A673 (cell line): ENCODE results near the gene HOXB3. TPM values are rescaled to one million over a fixed set of nuclear protein-coding genes. Genes with fewer than 3 reads are reported as not detected.

ENCODE experiments used
- BruUV-seq: library from RNA; stranded (reverse); fragments of 400-500 nt; replicated peaks from 2 replicates; lab custom pipeline; 2021; lab: Mats Ljungman, UMichigan
- CTCF ChIA-PET: fragments of 300-600 bp; sonication (Branson Sonifier 250); formaldehyde crosslinking; loops from one replicate; lab custom pipeline; 2022; ENCODE audit warnings: antibody characterized with exemption; lab: Charles Lee
- POLR2A ChIA-PET: fragments of 300-600 bp; sonication (Branson Sonifier 250); formaldehyde crosslinking; loops from one replicate; lab custom pipeline; 2022; ENCODE audit warnings: antibody characterized with exemption; ENCODE audit not compliant: low non-redundant PET; lab: Charles Lee
- DNase-seq: peaks from one replicate; pipeline ENCODE4 v3.0.0-alpha.2; 2015; ENCODE audit warnings: low spot score
- H3K27ac ChIP-seq: fragments of 200-600 bp; sonication (generic); 2 replicates; pipeline ENCODE4 v1.5.1; 2016; ENCODE audit warnings: mixed run types, low read depth, mild to moderate bottlenecking, mixed read lengths, antibody characterized with exemption, low read length; ENCODE audit not compliant: poor library complexity, severe bottlenecking
- H3K27me3 ChIP-seq: fragments of 200-600 bp; sonication (generic); replicated peaks from 2 replicates; pipeline ENCODE4 v1.6.1; 2017; ENCODE audit warnings: mixed run types, low read depth, mild to moderate bottlenecking, mixed read lengths, antibody characterized with exemption, low read length; ENCODE audit not compliant: insufficient read depth, poor library complexity
- H3K36me3 ChIP-seq: fragments of 200-600 bp; sonication (generic); 2 replicates; pipeline ENCODE4 v1.6.1; 2016; ENCODE audit warnings: mixed run types, mild to moderate bottlenecking, mixed read lengths, antibody characterized with exemption, low read length; ENCODE audit not compliant: insufficient read depth, poor library complexity, severe bottlenecking
- H3K4me1 ChIP-seq: fragments of 200-600 bp; sonication (generic); 2 replicates; pipeline ENCODE4 v1.6.1; 2017; ENCODE audit warnings: mixed run types, mild to moderate bottlenecking, mixed read lengths, antibody characterized with exemption, low read length; ENCODE audit not compliant: insufficient read depth, poor library complexity, severe bottlenecking
- H3K4me3 ChIP-seq: fragments of 200-600 bp; sonication (generic); 2 replicates; pipeline ENCODE4 v1.5.1; 2016; ENCODE audit warnings: low read depth, mixed run types, mild to moderate bottlenecking, mixed read lengths, low read length; ENCODE audit not compliant: poor library complexity, severe bottlenecking
- H3K9me3 ChIP-seq: fragments of 200-600 bp; sonication (generic); 2 replicates; pipeline ENCODE4 v1.6.1; 2016; ENCODE audit warnings: mixed run types, low read depth, mild to moderate bottlenecking, mixed read lengths, antibody characterized with exemption, low read length; ENCODE audit not compliant: poor library complexity, severe bottlenecking
- CTCF ChIP-seq: fragments of 300-800, 200-600 bp; sonication (generic); conservative IDR thresholded peaks from 2 replicates; pipeline ENCODE4 v1.5.1; 2017; ENCODE audit warnings: low read depth, mild to moderate bottlenecking, antibody characterized with exemption, low read length, moderate library complexity, mixed read lengths
- EZH2 ChIP-seq: fragments of 200-600 bp; sonication (generic); IDR thresholded peaks from 2 replicates; pipeline ENCODE4 v1.6.1; 2017; ENCODE audit warnings: borderline replicate concordance, low read depth, mild to moderate bottlenecking, mixed read lengths, antibody characterized with exemption, low read length; ENCODE audit not compliant: poor library complexity, severe bottlenecking
- intact Hi-C: fragments of 100-400 bp; cut with micrococcal nuclease; formaldehyde crosslinking; loops from one replicate; pipeline ENCODE4 v1.10.0; 2022; ENCODE audit not compliant: unreplicated experiment
- total RNA-seq: library from RNA; stranded (reverse); gene quantifications from 2 replicates; pipeline ENCODE4 v1.2.3, GENCODE V29; 2021

HOXB3 gene
- total RNA-seq, 1 experiment from 2014 or later: 40.7 TPM

- DNase-seq: peak; percentile 91
- peak overlapping the region; percentile 95 for H3K27ac ChIP-seq
- H3K9me3 ChIP-seq: no peaks in the 10 kb centered on the region
- intact Hi-C loops: no loop called here
- BruUV-seq: no TSS peak
- peaks cover 9% of the 10 kb centered on the region for H3K36me3 ChIP-seq
- H3K4me1 ChIP-seq: peaks cover 50% of the 10 kb centered on the region
- peak overlapping the region; percentile 85 for H3K4me3 ChIP-seq
- TF ChIP-seq EZH2: no peak
- no peak for TF ChIP-seq CTCF
- ChIA-PET POLR2A (interaction anchor here (0.6 kb wide), 1 partner anchor 43 kb away, joined by 3 read pairs; no protein-coding TSS in a partner anchor), CTCF (no interaction called here)
- H3K27me3 ChIP-seq: no peaks in the 10 kb centered on the region
These were observed 45.6 kb downstream of the HOXB3 start for GRCh38 chr17:48544349-48545021.

DNA sequence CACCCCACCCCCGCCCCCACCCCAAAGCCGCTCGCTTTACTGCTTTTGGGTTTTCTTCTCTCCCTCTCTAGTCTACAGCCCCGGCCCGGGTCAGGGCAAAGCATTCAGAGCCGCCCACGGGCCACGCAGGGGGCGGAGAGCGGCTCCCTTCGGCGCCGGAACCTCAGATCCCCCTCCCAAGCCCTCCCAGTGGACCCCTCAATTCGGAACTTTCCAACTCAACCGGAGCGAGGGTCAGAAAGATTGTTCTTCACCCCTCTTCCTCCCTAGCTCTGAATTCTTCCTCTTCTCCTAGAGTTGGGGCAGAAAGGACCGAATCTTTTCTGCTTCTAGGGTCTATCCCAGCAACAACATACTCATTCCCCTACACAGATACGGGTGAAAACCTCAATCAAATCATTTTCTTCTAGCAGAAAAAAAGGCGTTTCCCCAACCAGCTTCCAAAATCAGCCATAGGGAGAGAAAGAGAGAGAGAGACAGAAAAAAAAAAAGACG is 46.1 kb downstream of the HOXB3 start:
- BruUV-seq: no TSS peak
- CTCF ChIA-PET: no interaction called here
- H3K27ac ChIP-seq: peak overlapping the region; percentile 95
- TF ChIP-seq EZH2: no peak
- DNase-seq: no peak
- H3K4me1 ChIP-seq: peaks cover 44% of the 10 kb centered on the region
- POLR2A ChIA-PET: interaction anchor here (0.6 kb wide), 1 partner anchor 43 kb away, joined by 3 read pairs; no protein-coding TSS in a partner anchor
- peak overlapping the region; percentile 85 for H3K4me3 ChIP-seq
- H3K9me3 ChIP-seq: no peaks in the 10 kb centered on the region
- intact Hi-C loops: loop anchor here (2.0 kb wide), 1 partner anchor 33 kb away; no protein-coding TSS in a partner anchor
- H3K36me3 ChIP-seq: peaks cover 5% of the 10 kb centered on the region
- no peaks in the 10 kb centered on the region for H3K27me3 ChIP-seq

- H3K9me3 ChIP-seq: no peaks in the 10 kb centered on the region
- ChIA-PET CTCF (no interaction called here), POLR2A (interaction anchor here (0.6 kb wide), 1 partner anchor 44 kb away, joined by 3 read pairs; no protein-coding TSS in a partner anchor)
- peaks cover 38% of the 10 kb centered on the region for H3K4me1 ChIP-seq
- peak overlapping the region; percentile 85 for H3K4me3 ChIP-seq
- peak overlapping the region; percentile 95 for H3K27ac ChIP-seq
- peak; percentile 67 for DNase-seq
- TF ChIP-seq CTCF (no peak; the same call in 1 of the 2 replicates), EZH2 (no peak)
- H3K27me3 ChIP-seq: no peaks in the 10 kb centered on the region
- intact Hi-C loops: loop anchor here (2.0 kb wide), 1 partner anchor 34 kb away; no protein-coding TSS in a partner anchor
- peaks cover 5% of the 10 kb centered on the region for H3K36me3 ChIP-seq
- no TSS peak for BruUV-seq
These were observed 46.8 kb downstream of the HOXB3 start for GRCh38 chr17:48543107-48543853.
